Measurements from ENCODE around the gene ATXN1.

ATXN1 gene

GRCh38 chr6:16295471-16295870 lies 465.8 kb downstream of the ATXN1 start:
- TF ChIP-seq ZNF8 (CRISPR knock-in tag; IDR thresholded peaks at IDR 0.05) (no peak), TSHZ2 (CRISPR knock-in tag; IDR thresholded peaks at IDR 0.05) (no peak), ZC3H10 (CRISPR knock-in tag; IDR thresholded peaks at IDR 0.05) (no peak), RARB (CRISPR knock-in tag; IDR thresholded peaks at IDR 0.05) (no peak), ZNF565 (CRISPR knock-in tag; conservative IDR thresholded peaks at IDR 0.05; ENCODE audit: low read depth) (no peak), TCF4 (CRISPR knock-in tag; IDR thresholded peaks at IDR 0.05; ENCODE audit: borderline replicate concordance) (no peak), CSDC2 (CRISPR knock-in tag; IDR thresholded peaks at IDR 0.05) (no peak), CSRNP3 (CRISPR knock-in tag; IDR thresholded peaks at IDR 0.05) (no peak), TOX (CRISPR knock-in tag; IDR thresholded peaks at IDR 0.05; ENCODE audit: borderline replicate concordance) (no peak), BACH2 (CRISPR knock-in tag; IDR thresholded peaks at IDR 0.05; ENCODE audit: borderline replicate concordance) (no peak), ZFP30 (CRISPR knock-in tag; IDR thresholded peaks at IDR 0.05) (no peak), PPARA (CRISPR knock-in tag; IDR thresholded peaks at IDR 0.05; ENCODE audit: borderline replicate concordance) (no peak), ARNTL (CRISPR knock-in tag; IDR thresholded peaks at IDR 0.05; ENCODE audit: borderline replicate concordance, low read depth) (no peak)
- no peak for ATAC-seq

- TF ChIP-seq ESRRG (CRISPR knock-in tag; IDR thresholded peaks at IDR 0.05) (no peak), OSR1 (CRISPR knock-in tag; IDR thresholded peaks at IDR 0.05) (no peak), ARNTL (CRISPR knock-in tag; IDR thresholded peaks at IDR 0.05; ENCODE audit: borderline replicate concordance, low read depth) (no peak), ISL1 (CRISPR knock-in tag; IDR thresholded peaks at IDR 0.05) (no peak), SNAI2 (CRISPR knock-in tag; IDR thresholded peaks at IDR 0.05) (no peak), TSHZ2 (CRISPR knock-in tag; IDR thresholded peaks at IDR 0.05) (no peak), RARB (CRISPR knock-in tag; IDR thresholded peaks at IDR 0.05) (no peak), ZNF8 (CRISPR knock-in tag; IDR thresholded peaks at IDR 0.05) (no peak)
- no peak for ATAC-seq
These were observed 466.2 kb downstream of the ATXN1 start for GRCh38 chr6:16295060-16295459.

- ATAC-seq = no peak
- TF ChIP-seq ARNTL (CRISPR knock-in tag; IDR thresholded peaks at IDR 0.05; ENCODE audit: borderline replicate concordance, low read depth) = no peak
- TF ChIP-seq PATZ1 (CRISPR knock-in tag; IDR thresholded peaks at IDR 0.05; ENCODE audit: borderline replicate concordance) = no peak
- no peak for TF ChIP-seq POU6F1 (CRISPR knock-in tag; IDR thresholded peaks at IDR 0.05; ENCODE audit: borderline replicate concordance, low read depth)
- no peak for TF ChIP-seq ZC3H10 (CRISPR knock-in tag; IDR thresholded peaks at IDR 0.05)
- TF ChIP-seq TOX (CRISPR knock-in tag; IDR thresholded peaks at IDR 0.05; ENCODE audit: borderline replicate concordance) = no peak
- TF ChIP-seq SNAI2 (CRISPR knock-in tag; IDR thresholded peaks at IDR 0.05) = no peak
These were observed 466.9 kb downstream of the ATXN1 start for GRCh38 chr6:16294371-16294770.
